Kidney glomerular epithelial cell (primary cell): ENCODE data around the gene MC5R.
"Not testable (repeated sequence)": the region's sequence is repeated elsewhere in the genome, so short reads cannot be mapped to it uniquely, and the experiment has no call there.

Source experiments
- DNase-seq: peaks from one replicate; lab custom pipeline; 2025; lab: John Stamatoyannopoulos, UW

MC5R gene

DNA sequence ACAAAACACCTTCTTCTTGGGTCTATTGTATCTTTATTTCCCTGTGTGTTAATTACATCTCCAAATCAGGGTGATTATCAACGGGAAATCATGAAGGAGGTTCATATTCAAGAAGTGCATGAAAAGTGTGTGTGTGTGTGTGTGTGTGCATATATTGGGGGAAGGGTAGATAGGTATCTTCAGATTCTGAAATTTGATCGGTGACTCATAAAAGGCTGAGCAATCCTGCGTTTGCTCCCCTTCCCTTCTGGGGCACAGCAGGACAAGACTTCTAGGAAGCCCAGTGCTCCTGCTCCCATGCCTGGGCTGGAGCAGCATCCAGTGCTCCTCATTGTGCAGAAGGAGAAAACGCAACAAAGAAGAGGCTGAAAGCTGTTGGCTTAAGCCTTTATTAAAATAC is 25.8 kb downstream of the MC5R start:
- no peak for DNase-seq

DNA sequence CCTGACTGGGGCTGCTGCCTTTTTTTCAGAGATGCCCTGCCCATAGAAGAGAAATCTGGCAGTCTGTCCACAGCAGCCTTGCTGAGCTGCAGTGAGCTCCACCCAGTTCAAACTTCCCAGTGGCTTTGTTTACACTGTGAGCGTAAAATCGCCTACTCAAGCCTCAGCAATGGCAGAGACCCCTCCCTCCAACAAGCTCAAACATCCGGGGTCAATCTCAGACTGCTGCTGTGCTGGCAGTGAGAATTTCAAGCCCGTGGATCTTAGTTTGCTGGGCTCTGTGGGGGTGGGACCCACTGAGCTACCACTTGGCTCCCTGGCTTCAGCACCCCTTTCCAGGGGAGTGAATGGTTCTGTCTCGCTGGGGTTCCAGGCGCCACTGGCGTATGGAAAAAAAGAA is 38.9 kb downstream of the MC5R start:
- not testable (repeated sequence) for DNase-seq

DNA sequence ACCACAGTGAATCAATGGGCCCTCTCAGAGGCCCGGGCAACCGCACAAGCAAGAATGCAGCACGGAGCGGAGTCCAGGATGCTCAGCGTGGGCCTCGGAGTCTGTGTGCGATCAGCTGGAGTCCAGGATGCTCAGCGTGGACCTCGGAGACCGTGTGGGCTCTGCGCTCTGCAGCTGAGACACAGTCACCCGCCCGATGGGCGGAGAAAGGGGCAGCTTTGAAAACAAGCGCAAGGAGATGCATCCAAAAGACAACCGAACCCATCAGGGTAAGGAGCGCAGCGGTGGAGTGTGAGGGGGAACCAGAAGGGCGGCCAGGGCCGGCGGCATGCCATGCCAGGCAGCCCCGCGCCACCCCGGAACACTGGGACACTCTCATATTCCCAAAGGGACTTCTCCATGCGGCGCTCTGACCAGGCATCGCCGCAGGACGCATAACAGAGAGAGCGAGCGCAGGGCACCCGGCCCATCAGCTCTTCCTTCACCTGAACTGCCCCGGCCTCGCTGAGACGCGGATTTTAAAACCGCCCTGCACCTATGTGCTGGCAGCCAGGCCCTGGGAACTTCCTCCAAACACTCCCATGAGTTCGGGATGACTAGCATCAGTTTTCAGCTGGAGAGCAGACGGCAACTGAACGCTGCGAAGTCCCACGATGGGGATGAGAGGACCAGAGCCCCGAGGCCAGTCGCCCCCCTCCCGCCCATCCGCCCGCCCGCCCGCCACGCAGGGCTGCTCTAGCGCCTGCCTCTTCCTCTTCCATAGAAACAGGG is 44.7 kb downstream of the MC5R start:
- no peak for DNase-seq

DNA sequence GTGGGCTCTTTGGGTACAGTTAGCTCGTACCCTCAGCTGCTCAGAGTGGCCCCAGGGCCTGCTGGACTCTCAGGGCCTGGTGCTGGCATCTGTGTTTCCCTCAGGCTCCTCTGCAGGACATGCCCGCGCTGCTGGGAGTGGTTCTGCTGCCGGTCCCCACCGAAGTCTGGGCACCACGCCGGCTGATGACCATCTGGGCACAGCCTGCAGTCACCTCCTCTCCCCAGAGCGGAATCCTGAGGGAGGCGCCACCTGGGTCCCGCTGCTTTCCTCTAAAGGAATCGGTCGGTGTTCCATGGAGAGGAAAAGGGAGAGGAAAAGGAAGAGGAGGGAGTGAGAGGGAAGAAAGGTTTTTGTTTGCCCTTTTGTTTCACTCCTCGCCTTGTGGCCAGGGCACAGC is 47.8 kb downstream of the MC5R start:
- DNase-seq, result no peak

DNA sequence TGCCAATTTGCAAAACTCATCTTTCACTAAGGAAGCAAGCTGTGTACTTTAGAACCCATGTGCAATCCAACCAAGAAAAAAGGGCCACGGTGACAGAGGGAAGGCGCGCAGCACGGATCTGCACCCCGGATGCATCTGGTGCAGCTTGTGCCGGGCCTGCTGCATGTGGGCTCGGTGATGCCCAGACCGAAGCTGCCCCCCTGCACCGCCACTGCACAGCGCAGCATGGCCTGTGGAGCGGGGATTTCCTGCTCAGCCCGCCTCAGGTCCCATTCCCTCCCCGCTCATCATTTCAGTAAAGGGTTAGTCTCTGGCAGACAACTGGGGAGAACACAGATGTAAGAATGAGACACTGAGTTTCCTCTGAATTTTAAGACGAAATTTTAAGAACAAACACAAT is 48.4 kb downstream of the MC5R start:
- no peak for DNase-seq

DNA sequence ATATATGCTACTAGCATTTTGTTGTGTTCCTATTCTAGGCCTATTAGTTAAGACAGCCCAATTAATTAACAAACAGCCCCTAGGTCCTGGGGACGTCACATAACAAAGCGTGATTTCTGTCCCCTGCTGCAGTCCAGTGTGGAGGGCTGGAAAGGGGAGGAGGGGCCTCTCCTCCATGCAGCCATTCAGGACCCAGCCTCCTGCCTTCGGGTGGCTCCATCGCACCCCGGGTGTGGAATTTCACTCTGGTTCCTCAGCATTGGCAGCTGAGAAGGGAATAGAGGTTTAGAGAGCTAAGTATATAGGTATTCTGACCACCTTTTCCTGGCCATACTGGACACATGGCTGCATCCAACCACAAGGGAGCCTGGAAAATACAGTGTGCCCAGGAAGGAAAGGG is 49.0 kb downstream of the MC5R start:
- no peak for DNase-seq

DNA sequence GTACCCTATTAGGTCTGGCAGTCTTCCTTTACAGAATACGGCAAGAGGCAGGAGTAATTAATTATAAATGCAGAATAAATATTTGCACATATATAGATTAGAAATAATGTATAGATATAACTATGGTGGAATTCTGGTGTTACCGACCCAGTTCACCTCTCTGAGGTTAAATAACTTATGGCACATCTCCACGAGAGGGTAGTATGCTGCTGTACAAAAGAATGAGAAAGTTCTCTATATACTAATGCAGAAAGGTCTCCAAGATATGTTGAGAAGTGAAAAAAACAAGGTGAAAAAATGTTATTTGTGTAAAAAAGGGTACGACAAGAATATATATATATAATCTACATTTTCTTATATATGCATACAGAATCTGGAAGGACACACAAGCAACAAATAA is 50.6 kb downstream of the MC5R start:
- no peak for DNase-seq
